Measurements from ENCODE around the gene RAB36. TPM values are rescaled to one million over a fixed set of nuclear protein-coding genes. Genes with fewer than 3 reads are reported as not detected.

Gene RAB36
- polyA plus RNA-seq, 1 donor, result 2.2 TPM

- Histone ChIP-seq H3K4me1 (ENCODE audit: control insufficient read depth, insufficient read depth, low read length) (no peaks in the 10 kb centered on the region), H3K9me3 (ENCODE audit: control insufficient read depth, low read depth, low read length) (no peaks in the 10 kb centered on the region), H3K4me3 (ENCODE audit: low read length) (no peak overlapping the region), H3K27me3 (ENCODE audit: control insufficient read depth, insufficient read depth, low read length) (no peaks in the 10 kb centered on the region), H3K36me3 (ENCODE audit: control insufficient read depth, insufficient read depth, low read length) (no peaks in the 10 kb centered on the region), H3K27ac (ENCODE audit: low read length) (no peak overlapping the region)
- DNase-seq, result no peak
- no CpG with 5 or more reads among the region's 26 CpGs for WGBS (ENCODE audit: insufficient coverage, low lambda C conversion rate)
Observed at GRCh38 chr22:23122992-23123803, 22.1 kb upstream of the RAB36 start.

- Histone ChIP-seq H3K36me3 (ENCODE audit: control insufficient read depth, insufficient read depth, low read length) (no peaks in the 10 kb centered on the region), H3K27me3 (ENCODE audit: control insufficient read depth, insufficient read depth, low read length) (no peaks in the 10 kb centered on the region), H3K27ac (ENCODE audit: low read length) (no peak overlapping the region), H3K4me1 (ENCODE audit: control insufficient read depth, insufficient read depth, low read length) (no peaks in the 10 kb centered on the region), H3K4me3 (ENCODE audit: low read length) (no peak overlapping the region), H3K9me3 (ENCODE audit: control insufficient read depth, low read depth, low read length) (no peaks in the 10 kb centered on the region)
- DNase-seq, result no peak
- 100% methylated on average over 2 of the region's 9 CpGs for WGBS (ENCODE audit: insufficient coverage, low lambda C conversion rate)
Observed at GRCh38 chr22:23123804-23124254, 21.4 kb upstream of the RAB36 start.

DNA sequence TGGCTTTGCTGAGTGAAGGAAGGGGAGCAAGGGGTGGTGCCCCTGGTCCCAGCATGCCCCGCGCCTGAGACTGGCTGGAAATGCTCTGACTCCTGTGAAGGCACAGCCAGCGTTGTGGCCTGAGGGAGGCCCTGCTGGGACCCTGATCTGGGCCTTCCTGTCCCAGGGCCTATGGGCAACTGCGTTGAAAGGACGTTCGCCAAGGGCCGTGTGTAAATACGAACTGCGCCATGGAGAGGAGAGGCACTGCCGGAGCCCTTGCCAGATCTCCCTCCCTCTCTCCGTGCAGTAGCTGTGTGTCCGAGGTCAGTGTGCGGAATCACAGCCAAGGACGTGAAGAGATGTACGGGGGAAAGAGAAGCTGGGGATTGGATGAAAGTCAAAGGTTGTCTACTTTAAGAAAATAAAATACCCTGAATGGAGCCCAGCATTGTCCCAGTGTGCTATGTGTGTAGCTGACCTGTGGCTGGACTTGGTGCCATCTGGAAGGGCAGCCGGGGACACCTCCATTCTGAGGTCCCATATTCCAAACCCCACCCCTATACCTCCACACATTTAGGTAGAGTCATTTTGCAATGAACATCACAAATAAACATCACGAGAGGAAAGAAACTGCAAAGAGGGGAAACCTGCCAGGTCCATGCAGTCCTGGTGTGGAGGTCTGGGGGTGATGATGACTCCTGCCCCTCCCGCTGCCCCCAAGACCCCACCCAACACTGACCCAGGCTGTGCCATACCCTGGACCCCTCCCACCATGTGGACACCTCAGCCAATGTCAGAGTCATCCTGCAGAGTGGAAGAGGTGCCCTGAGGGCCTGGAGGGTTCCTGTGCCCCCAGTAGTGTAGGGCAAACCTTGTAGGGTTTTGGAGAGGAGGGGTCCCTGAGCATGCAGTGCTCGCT is 20.4 kb upstream of the RAB36 start:
- Histone ChIP-seq H3K4me1 (ENCODE audit: control insufficient read depth, insufficient read depth, low read length) (no peaks in the 10 kb centered on the region), H3K4me3 (ENCODE audit: low read length) (no peak overlapping the region), H3K9me3 (ENCODE audit: control insufficient read depth, low read depth, low read length) (no peaks in the 10 kb centered on the region), H3K36me3 (ENCODE audit: control insufficient read depth, insufficient read depth, low read length) (no peaks in the 10 kb centered on the region), H3K27me3 (ENCODE audit: control insufficient read depth, insufficient read depth, low read length) (no peaks in the 10 kb centered on the region), H3K27ac (ENCODE audit: low read length) (no peak overlapping the region)
- no peak for DNase-seq
- no CpG with 5 or more reads among the region's 19 CpGs for whole genome bisulfite sequencing (ENCODE audit: insufficient coverage, low lambda C conversion rate)

- Histone ChIP-seq H3K4me3 (ENCODE audit: low read length) (no peak overlapping the region), H3K27ac (ENCODE audit: low read length) (no peak overlapping the region), H3K4me1 (ENCODE audit: control insufficient read depth, insufficient read depth, low read length) (no peaks in the 10 kb centered on the region), H3K27me3 (ENCODE audit: control insufficient read depth, insufficient read depth, low read length) (no peaks in the 10 kb centered on the region), H3K9me3 (ENCODE audit: control insufficient read depth, low read depth, low read length) (no peaks in the 10 kb centered on the region), H3K36me3 (ENCODE audit: control insufficient read depth, insufficient read depth, low read length) (no peaks in the 10 kb centered on the region)
- no peak for DNase-seq
- 80% methylated on average over 1 of the region's 18 CpGs for WGBS (ENCODE audit: insufficient coverage, low lambda C conversion rate)
Observed at GRCh38 chr22:23125512-23126103, 19.7 kb upstream of the RAB36 start.

GRCh38 chr22:23126165-23127054 is 18.9 kb upstream of the RAB36 start:
- no peaks in the 10 kb centered on the region for H3K27me3 ChIP-seq (ENCODE audit: control insufficient read depth, insufficient read depth, low read length)
- no peak overlapping the region for H3K27ac ChIP-seq (ENCODE audit: low read length)
- no peaks in the 10 kb centered on the region for H3K9me3 ChIP-seq (ENCODE audit: control insufficient read depth, low read depth, low read length)
- H3K4me1 ChIP-seq (ENCODE audit: control insufficient read depth, insufficient read depth, low read length), result no peaks in the 10 kb centered on the region
- DNase-seq, result no peak
- H3K36me3 ChIP-seq (ENCODE audit: control insufficient read depth, insufficient read depth, low read length), result no peaks in the 10 kb centered on the region
- no CpG with 5 or more reads among the region's 14 CpGs for WGBS (ENCODE audit: insufficient coverage, low lambda C conversion rate)
- H3K4me3 ChIP-seq (ENCODE audit: low read length), result no peak overlapping the region

DNA sequence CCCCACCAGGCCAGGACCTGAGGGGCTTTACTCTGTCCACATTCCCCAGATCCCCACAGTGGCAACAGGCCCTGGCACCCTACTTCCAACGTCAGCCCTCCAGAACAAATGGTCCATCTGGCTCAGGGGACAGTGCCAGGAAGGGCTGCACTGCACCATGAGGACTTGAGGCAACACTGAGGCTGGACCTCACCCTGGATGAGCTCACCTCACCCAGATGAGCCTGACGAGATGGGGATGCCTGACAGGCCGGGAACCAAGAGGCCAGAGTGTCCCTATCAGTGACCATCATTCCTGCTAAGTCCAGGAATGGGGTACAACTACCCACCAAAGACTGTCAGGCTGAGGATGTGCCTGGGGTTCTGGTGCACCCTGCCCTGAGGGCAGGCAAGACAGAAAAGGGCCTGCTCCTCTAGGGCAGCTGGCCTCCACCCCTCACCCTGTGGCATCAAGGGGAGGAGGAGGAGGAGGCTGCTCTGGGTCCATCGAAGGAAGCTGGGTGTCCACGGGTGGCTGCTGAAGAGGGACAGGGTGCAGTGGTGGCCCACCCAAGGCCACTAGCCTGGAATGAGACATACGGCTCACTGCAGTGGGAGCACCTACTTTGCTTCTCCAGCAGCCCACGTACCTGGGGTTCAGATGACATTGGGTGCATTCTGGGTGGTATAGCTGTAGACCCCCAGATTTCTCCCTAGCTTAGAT is 18.1 kb upstream of the RAB36 start:
- DNase-seq, result no peak
- H3K27ac ChIP-seq (ENCODE audit: low read length), result no peak overlapping the region
- no peaks in the 10 kb centered on the region for H3K9me3 ChIP-seq (ENCODE audit: control insufficient read depth, low read depth, low read length)
- no peaks in the 10 kb centered on the region for H3K36me3 ChIP-seq (ENCODE audit: control insufficient read depth, insufficient read depth, low read length)
- H3K27me3 ChIP-seq (ENCODE audit: control insufficient read depth, insufficient read depth, low read length), result no peaks in the 10 kb centered on the region
- WGBS (ENCODE audit: insufficient coverage, low lambda C conversion rate), result no CpG with 5 or more reads among the region's 7 CpGs
- H3K4me3 ChIP-seq (ENCODE audit: low read length), result no peak overlapping the region
- no peaks in the 10 kb centered on the region for H3K4me1 ChIP-seq (ENCODE audit: control insufficient read depth, insufficient read depth, low read length)

DNA sequence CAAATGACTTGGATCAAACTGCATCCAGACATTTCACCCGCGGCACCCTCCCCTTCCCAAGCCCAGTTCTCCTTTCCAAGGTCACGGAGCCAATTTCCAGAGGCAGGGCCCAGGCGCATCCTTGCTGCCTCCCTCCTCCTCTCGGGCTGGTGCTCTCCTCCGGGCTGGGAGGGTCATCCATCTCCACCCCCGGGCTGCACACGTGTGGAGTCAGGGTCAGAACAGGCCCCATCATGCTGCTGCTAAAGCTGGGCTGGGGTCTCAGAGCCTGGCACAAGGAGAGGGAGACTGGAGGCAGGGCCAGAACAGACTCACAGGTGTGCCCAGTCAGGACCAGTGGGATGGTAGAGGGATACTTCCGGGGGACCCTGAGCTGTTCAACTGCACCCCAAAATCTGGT is 17.5 kb upstream of the RAB36 start:
- no peak for DNase-seq
- Histone ChIP-seq H3K27me3 (ENCODE audit: control insufficient read depth, insufficient read depth, low read length) (no peaks in the 10 kb centered on the region), H3K36me3 (ENCODE audit: control insufficient read depth, insufficient read depth, low read length) (no peaks in the 10 kb centered on the region), H3K4me1 (ENCODE audit: control insufficient read depth, insufficient read depth, low read length) (no peaks in the 10 kb centered on the region), H3K27ac (ENCODE audit: low read length) (no peak overlapping the region), H3K4me3 (ENCODE audit: low read length) (no peak overlapping the region), H3K9me3 (ENCODE audit: control insufficient read depth, low read depth, low read length) (no peaks in the 10 kb centered on the region)
- WGBS (ENCODE audit: insufficient coverage, low lambda C conversion rate), result no CpG with 5 or more reads among the region's 9 CpGs

- 0% methylated on average over 1 of the region's 14 CpGs for WGBS (ENCODE audit: insufficient coverage, low lambda C conversion rate)
- H3K36me3 ChIP-seq (ENCODE audit: control insufficient read depth, insufficient read depth, low read length), result no peaks in the 10 kb centered on the region
- DNase-seq, result peak; percentile 43 to 51
- H3K4me3 ChIP-seq (ENCODE audit: low read length), result no peak overlapping the region
- H3K9me3 ChIP-seq (ENCODE audit: control insufficient read depth, low read depth, low read length), result no peaks in the 10 kb centered on the region
- H3K27me3 ChIP-seq (ENCODE audit: control insufficient read depth, insufficient read depth, low read length), result no peaks in the 10 kb centered on the region
- no peaks in the 10 kb centered on the region for H3K4me1 ChIP-seq (ENCODE audit: control insufficient read depth, insufficient read depth, low read length)
- no peak overlapping the region for H3K27ac ChIP-seq (ENCODE audit: low read length)
Observed at GRCh38 chr22:23128269-23129108, 16.8 kb upstream of the RAB36 start.

DNA sequence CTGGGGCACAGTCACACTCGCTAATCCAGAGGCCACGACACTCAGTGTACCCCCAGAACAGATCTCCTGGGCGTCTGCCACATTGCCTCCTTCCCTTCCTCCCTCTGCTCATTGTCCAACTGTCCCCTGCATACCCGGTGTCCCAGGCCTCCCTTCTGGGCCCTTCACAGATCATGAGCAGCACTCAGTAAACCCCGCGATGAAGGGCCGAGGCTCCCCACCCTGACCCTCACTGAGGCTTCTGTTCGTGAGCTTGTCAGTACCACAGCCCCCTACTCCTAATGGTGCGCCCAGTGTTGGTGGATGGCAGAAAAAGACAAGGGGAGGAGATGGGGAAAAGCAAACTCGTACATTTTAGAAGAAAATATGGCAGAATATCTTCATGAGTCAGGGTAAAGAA is 16.1 kb upstream of the RAB36 start:
- 90% methylated on average over 1 of the region's 10 CpGs for WGBS (ENCODE audit: insufficient coverage, low lambda C conversion rate)
- DNase-seq, result no peak
- no peaks in the 10 kb centered on the region for H3K36me3 ChIP-seq (ENCODE audit: control insufficient read depth, insufficient read depth, low read length)
- H3K4me3 ChIP-seq (ENCODE audit: low read length), result no peak overlapping the region
- no peak overlapping the region for H3K27ac ChIP-seq (ENCODE audit: low read length)
- H3K27me3 ChIP-seq (ENCODE audit: control insufficient read depth, insufficient read depth, low read length), result no peaks in the 10 kb centered on the region
- no peaks in the 10 kb centered on the region for H3K4me1 ChIP-seq (ENCODE audit: control insufficient read depth, insufficient read depth, low read length)
- H3K9me3 ChIP-seq (ENCODE audit: control insufficient read depth, low read depth, low read length), result no peaks in the 10 kb centered on the region

Measured in large intestine (tissue), 3 donors.